Measurements from ENCODE around the gene LYPD3. TPM values are rescaled to one million over a fixed set of nuclear protein-coding genes. Genes with fewer than 3 reads are reported as not detected.
A peak's percentile ranks its signal among the peaks of the same experiment; 100 is the strongest.

Gene LYPD3
- total and polyA plus RNA-seq, 2 donors (not counting 3 experiments of a cell fraction or from before 2014, with no cell fraction given): 0.52 TPM; not detected in 1

DNA sequence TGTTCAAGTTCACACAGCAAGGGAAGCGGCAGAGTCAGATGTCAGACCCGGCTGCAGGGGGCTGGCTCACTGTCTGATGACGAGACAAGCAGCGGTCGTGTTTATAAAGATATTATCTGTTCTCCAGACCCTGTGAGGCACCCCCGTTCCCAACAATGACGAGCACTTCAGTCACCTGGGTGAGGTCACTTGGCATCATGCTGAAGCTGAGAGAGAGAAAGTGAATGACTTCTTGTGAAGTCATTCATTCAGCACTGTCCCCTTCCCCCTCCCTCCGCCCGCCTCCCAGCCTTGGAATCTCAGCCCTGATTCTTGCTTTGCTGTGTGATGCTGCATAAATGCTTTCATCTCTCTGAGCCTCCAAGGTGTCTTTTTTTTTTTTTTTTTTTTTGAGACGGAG lies 4.9 kb upstream of the LYPD3 start:
- no peak overlapping the region for H3K9ac ChIP-seq (replicated peaks; ENCODE audit: extremely low read depth, insufficient read depth, low read length)
- CTCF ChIA-PET: interaction anchor here (1.0 kb wide), 1 partner anchor 23 kb away, joined by 3 read pairs; no protein-coding TSS in a partner anchor
- FAIRE-seq (no peak), DNase-seq (ENCODE audit: low read depth, low spot score) (no peak)
- no peaks in the 10 kb centered on the region for H3K36me3 ChIP-seq (ENCODE audit: control insufficient read depth in 2 of 2, extremely low read depth in 1 of 2, insufficient read depth in 2 of 2, low read length in 2 of 2)
- no peaks in the 10 kb centered on the region for H3K79me2 ChIP-seq (ENCODE audit: control insufficient read depth, insufficient read depth, low read length)
- H3K27me3 ChIP-seq (ENCODE audit: control insufficient read depth in 2 of 2, insufficient read depth in 2 of 2, low read length in 2 of 2): no peaks in the 10 kb centered on the region
- POLR2A ChIA-PET: no interaction called here
- BruUV-seq (replicated peaks): no TSS peak
- H3K9me3 ChIP-seq (replicated peaks; ENCODE audit: control insufficient read depth, insufficient read depth, low read length): no peaks in the 10 kb centered on the region
- TF ChIP-seq, protein P1, sequence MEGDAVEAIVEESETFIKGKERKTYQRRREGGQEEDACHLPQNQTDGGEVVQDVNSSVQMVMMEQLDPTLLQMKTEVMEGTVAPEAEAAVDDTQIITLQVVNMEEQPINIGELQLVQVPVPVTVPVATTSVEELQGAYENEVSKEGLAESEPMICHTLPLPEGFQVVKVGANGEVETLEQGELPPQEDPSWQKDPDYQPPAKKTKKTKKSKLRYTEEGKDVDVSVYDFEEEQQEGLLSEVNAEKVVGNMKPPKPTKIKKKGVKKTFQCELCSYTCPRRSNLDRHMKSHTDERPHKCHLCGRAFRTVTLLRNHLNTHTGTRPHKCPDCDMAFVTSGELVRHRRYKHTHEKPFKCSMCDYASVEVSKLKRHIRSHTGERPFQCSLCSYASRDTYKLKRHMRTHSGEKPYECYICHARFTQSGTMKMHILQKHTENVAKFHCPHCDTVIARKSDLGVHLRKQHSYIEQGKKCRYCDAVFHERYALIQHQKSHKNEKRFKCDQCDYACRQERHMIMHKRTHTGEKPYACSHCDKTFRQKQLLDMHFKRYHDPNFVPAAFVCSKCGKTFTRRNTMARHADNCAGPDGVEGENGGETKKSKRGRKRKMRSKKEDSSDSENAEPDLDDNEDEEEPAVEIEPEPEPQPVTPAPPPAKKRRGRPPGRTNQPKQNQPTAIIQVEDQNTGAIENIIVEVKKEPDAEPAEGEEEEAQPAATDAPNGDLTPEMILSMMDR (IDR thresholded peaks at IDR 0.05; ENCODE audit: extremely low read depth in 1 of 2, insufficient read depth in 1 of 2, low read depth in 1 of 2, low read length in 2 of 2): no peak
- TF ChIP-seq FOS (IDR thresholded peaks at IDR 0.05; ENCODE audit: borderline replicate concordance, insufficient read depth, low read length) (no peak), EZH2 (IDR thresholded peaks at IDR 0.05; ENCODE audit: borderline replicate concordance, low read depth, low read length, severe bottlenecking) (no peak), JUN (IDR thresholded peaks at IDR 0.05; ENCODE audit: borderline replicate concordance, insufficient read depth, insufficient read length, low read depth) (no peak), POLR2AphosphoS5 (IDR thresholded peaks at IDR 0.05; ENCODE audit: insufficient read depth, low read depth, low read length) (no peak), POLR2A (IDR thresholded peaks at IDR 0.05; ENCODE audit: low read depth, low read length) (no peak), GATA2 (IDR thresholded peaks at IDR 0.05; ENCODE audit: insufficient read depth, insufficient read length, low read depth, low read length) (no peak), MYC (IDR thresholded peaks at IDR 0.05; ENCODE audit: low read depth, low read length) (no peak)
- TF ChIP-seq, protein P2, sequence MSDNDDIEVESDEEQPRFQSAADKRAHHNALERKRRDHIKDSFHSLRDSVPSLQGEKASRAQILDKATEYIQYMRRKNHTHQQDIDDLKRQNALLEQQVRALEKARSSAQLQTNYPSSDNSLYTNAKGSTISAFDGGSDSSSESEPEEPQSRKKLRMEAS (IDR thresholded peaks at IDR 0.05; ENCODE audit: insufficient read depth, insufficient read length): no peak
- H3K27ac ChIP-seq (ENCODE audit: insufficient read depth, low read depth, low read length): no peak overlapping the region
- H4K20me1 ChIP-seq (replicated peaks; ENCODE audit: control insufficient read depth, extremely low read depth, insufficient read depth, low read length): no peaks in the 10 kb centered on the region
- intact Hi-C loops (cut with micrococcal nuclease): no loop called here
- H3K9me1 ChIP-seq (replicated peaks; ENCODE audit: control insufficient read depth, extremely low read depth, insufficient read depth, low read length): no peaks in the 10 kb centered on the region
- dilution Hi-C loops (cut with MboI; ENCODE audit: extremely low pct_ligation_motif_present, low sequenced_read_pairs): no loop called here
- H2AFZ ChIP-seq (ENCODE audit: low read depth, low read length): peak overlapping the region; percentile 11
- no peak overlapping the region for H3K4me3 ChIP-seq (replicated peaks in 1 of 3; ENCODE audit: insufficient read depth in 1 of 3, low read depth in 1 of 3, low read length in 3 of 3)
- no peak overlapping the region for H3K4me2 ChIP-seq (ENCODE audit: insufficient read depth, low read length)
- peaks cover 28% of the 10 kb centered on the region for H3K4me1 ChIP-seq (ENCODE audit: control insufficient read depth, extremely low read depth, insufficient read depth, low read length)

All from endothelial cell of umbilical vein (primary cell).